ENCODE results near the gene COX8A. TPM values are rescaled to one million over a fixed set of nuclear protein-coding genes. Genes with fewer than 3 reads are reported as not detected.

Gene COX8A
- total RNA-seq, 1 donor from 2014 or later: 920 TPM

DNA sequence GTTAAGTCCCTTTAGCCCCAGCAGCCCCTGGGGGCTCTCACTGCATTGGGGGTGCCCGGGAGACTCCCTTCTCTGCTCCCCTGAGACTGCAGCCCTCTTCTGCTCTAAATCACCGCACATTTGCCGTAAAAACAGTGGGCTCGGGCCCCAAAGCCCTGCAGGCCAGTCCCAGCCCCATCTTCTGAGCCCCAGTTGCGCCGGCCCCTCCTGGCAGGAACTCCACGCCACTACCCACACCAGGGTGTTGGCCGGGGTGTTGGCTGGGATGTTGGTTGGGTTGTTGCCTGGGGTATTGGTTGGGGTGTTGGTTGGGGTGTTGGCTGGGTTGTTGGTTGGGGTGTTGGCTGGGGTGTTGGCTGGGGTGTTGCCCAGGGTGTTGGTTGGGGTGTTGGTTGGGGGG is 35.3 kb downstream of the COX8A start:
- H3K4me1 ChIP-seq: peaks cover 19% of the 10 kb centered on the region
- TF ChIP-seq, protein P1, sequence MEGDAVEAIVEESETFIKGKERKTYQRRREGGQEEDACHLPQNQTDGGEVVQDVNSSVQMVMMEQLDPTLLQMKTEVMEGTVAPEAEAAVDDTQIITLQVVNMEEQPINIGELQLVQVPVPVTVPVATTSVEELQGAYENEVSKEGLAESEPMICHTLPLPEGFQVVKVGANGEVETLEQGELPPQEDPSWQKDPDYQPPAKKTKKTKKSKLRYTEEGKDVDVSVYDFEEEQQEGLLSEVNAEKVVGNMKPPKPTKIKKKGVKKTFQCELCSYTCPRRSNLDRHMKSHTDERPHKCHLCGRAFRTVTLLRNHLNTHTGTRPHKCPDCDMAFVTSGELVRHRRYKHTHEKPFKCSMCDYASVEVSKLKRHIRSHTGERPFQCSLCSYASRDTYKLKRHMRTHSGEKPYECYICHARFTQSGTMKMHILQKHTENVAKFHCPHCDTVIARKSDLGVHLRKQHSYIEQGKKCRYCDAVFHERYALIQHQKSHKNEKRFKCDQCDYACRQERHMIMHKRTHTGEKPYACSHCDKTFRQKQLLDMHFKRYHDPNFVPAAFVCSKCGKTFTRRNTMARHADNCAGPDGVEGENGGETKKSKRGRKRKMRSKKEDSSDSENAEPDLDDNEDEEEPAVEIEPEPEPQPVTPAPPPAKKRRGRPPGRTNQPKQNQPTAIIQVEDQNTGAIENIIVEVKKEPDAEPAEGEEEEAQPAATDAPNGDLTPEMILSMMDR (IDR thresholded peaks at IDR 0.05; ENCODE audit: borderline replicate concordance): no peak
- no peaks in the 10 kb centered on the region for H3K9me3 ChIP-seq (replicated peaks)
- DNase-seq: no peak
- no peak overlapping the region for H3K27ac ChIP-seq (replicated peaks)
- no peaks in the 10 kb centered on the region for H3K36me3 ChIP-seq
- intact Hi-C loops (cut with micrococcal nuclease): no loop called here
- H3K27me3 ChIP-seq (ENCODE audit: low read depth): no peaks in the 10 kb centered on the region
- H3K4me3 ChIP-seq: no peak overlapping the region

DNA sequence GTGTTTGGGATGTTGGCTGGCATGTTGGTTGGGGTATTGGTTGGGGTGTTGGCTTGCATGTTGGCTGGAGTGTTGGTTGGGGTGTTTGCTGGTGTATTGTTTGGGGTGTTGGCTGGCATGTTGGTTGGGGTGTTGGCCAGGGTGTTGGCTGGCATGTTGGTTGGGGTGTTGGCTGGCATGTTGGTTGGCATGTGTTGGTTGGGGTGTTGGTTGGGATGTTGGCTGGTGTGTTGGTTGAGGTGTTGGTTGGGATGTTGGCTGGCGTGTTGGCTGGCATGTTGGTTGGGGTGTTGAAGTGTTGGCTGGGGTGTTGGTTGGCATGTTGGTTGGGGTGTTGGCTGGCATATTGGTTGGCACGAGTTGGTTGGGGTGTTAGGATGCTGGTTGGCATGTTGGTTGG is 36.4 kb downstream of the COX8A start:
- Histone ChIP-seq H3K36me3 (no peaks in the 10 kb centered on the region), H3K27me3 (ENCODE audit: low read depth) (no peaks in the 10 kb centered on the region), H3K4me1 (peaks cover 19% of the 10 kb centered on the region), H3K4me3 (no peak overlapping the region), H3K27ac (replicated peaks) (no peak overlapping the region), H3K9me3 (replicated peaks) (no peaks in the 10 kb centered on the region)
- no peak for DNase-seq
- TF ChIP-seq, protein P1 (IDR thresholded peaks at IDR 0.05; ENCODE audit: borderline replicate concordance): no peak
- intact Hi-C loops (cut with micrococcal nuclease): no loop called here

DNA sequence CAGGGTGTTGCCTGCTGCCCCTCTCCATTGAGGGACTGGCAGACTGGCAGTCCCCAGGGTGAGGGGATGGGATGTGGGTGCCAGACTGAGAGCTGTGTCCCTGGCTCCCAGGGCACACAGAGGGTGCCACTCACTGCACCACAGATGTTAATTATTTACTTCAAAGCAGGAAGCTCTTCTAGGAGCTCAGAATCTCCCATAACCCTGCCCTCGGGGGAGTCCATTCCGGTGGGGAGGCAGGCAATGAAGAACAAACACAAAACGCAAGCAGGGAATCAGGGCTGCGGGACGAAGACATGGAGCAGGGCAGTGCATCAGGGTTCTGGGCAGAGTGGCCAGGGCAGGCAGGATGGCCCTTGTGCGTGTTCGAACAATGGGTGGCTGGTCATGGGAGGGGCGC is 37.0 kb downstream of the COX8A start:
- intact Hi-C loops (cut with micrococcal nuclease): no loop called here
- H3K27ac ChIP-seq (replicated peaks): no peak overlapping the region
- no peak for DNase-seq
- H3K36me3 ChIP-seq: no peaks in the 10 kb centered on the region
- no peak overlapping the region for H3K4me3 ChIP-seq
- peaks cover 19% of the 10 kb centered on the region for H3K4me1 ChIP-seq
- H3K9me3 ChIP-seq (replicated peaks): no peaks in the 10 kb centered on the region
- TF ChIP-seq, protein P1 (IDR thresholded peaks at IDR 0.05; ENCODE audit: borderline replicate concordance): no peak
- no peaks in the 10 kb centered on the region for H3K27me3 ChIP-seq (ENCODE audit: low read depth)

DNA sequence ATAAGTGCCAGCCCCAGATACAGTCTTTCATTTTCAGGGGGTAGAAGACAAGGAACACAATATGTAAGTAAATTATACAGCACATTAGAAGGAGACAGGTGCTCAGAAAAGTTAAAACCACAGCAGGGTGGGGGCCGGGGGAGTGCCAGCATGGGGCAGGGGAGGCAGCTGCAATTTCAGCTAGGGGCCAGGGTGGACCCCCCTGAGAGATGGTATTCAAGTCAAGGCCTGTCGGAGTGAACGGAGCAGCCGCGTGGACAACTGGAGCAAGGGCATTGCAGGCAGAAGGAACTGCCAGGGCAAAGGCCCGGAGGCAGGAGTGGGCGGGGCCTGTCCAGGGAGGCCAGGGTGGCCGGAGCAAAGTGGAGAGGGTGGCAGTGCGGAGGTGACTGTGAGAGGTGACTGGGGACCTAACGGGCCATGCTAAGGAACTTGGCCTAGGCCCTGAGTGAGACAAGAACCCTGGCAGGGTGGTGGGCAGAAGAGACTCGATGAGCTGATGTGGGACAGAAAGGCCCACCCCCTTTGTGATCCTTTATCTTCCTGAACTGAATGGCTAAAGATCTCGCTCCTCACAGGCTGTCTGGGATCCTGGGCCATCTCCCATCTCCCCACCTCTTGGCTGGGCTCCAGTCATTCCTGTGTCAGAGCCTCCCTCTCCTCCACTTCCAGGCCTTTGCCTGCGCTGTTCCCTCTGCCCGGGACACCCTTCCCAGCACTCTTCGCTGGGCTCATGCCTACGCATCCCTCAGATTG is 38.9 kb downstream of the COX8A start:
- TF ChIP-seq, protein P1 (IDR thresholded peaks at IDR 0.05; ENCODE audit: borderline replicate concordance): no peak
- H3K4me3 ChIP-seq: no peak overlapping the region

DNA sequence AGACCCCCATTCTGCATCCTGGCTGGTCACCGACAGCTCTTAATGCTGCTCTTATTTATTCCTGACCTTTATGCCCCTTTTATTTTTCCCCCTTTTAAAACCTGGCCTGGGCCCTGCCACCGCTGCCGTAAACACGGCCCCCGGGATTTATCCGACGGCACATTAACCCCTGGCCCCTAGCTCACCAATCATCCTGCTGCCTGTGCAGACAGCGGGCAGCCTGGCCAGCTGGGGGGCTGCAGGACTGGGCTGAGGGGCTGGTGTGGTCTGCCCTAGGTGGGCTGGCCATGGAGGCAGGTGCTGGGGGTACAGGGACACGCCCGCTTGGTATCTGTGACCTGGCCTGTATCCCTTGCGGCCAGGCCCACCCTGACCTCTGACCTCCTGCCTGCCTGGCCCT is 39.9 kb downstream of the COX8A start:
- Histone ChIP-seq H3K27me3 (ENCODE audit: low read depth) (no peaks in the 10 kb centered on the region), H3K4me1 (peaks cover 15% of the 10 kb centered on the region), H3K9me3 (replicated peaks) (no peaks in the 10 kb centered on the region), H3K4me3 (no peak overlapping the region), H3K36me3 (no peaks in the 10 kb centered on the region), H3K27ac (replicated peaks) (no peak overlapping the region)
- intact Hi-C loops (cut with micrococcal nuclease): no loop called here
- no peak for DNase-seq
- TF ChIP-seq, protein P1 (IDR thresholded peaks at IDR 0.05; ENCODE audit: borderline replicate concordance): no peak

More for the DNA sequence above, 38.9 kb downstream of the COX8A start:
- no peaks in the 10 kb centered on the region for H3K9me3 ChIP-seq (replicated peaks)
- DNase-seq: no peak
- intact Hi-C loops (cut with micrococcal nuclease): no loop called here
- H3K36me3 ChIP-seq: no peaks in the 10 kb centered on the region
- no peaks in the 10 kb centered on the region for H3K27me3 ChIP-seq (ENCODE audit: low read depth)
- H3K27ac ChIP-seq (replicated peaks): no peak overlapping the region
- peaks cover 8% of the 10 kb centered on the region for H3K4me1 ChIP-seq
